ENCODE data around the gene SPATA31C1.

SPATA31C1 gene

GRCh38 chr9:87878989-87879511 lies 38.7 kb upstream of the SPATA31C1 start:
- Histone ChIP-seq H3K27ac (ENCODE audit: low read length) (no peak overlapping the region), H3K36me3 (ENCODE audit: control insufficient read depth, low read depth, low read length) (no peaks in the 10 kb centered on the region), H3K4me3 (ENCODE audit: low read length) (no peak overlapping the region), H3K9ac (ENCODE audit: low read length) (no peak overlapping the region), H3K9me3 (ENCODE audit: control insufficient read depth, low read depth, low read length) (no peaks in the 10 kb centered on the region), H3K27me3 (ENCODE audit: control insufficient read depth, insufficient read depth, low read length) (no peaks in the 10 kb centered on the region), H3K4me1 (ENCODE audit: control insufficient read depth, low read depth, low read length) (peaks cover 5% of the 10 kb centered on the region)

DNA sequence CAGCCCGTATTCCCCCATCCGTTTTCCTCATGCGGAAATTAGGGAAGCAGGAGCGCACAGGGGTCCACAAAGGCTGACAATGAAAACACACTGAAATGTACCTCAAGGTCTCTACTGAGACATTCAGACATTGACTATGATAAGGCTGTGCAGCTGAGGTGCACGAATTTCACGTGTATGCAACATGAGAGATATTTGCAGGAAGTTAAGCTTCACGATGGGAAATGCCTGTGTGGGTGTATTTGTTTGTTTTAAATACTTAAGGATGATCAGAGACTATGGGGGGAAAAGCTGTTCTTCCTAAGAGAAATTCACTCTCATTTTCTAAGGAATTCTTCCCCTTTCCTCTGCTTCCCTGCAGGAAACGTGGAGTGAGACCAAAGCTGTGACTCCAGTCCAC lies 37.6 kb upstream of the SPATA31C1 start:
- no peaks in the 10 kb centered on the region for H3K36me3 ChIP-seq (ENCODE audit: control insufficient read depth, low read depth, low read length)
- no peak overlapping the region for H3K4me3 ChIP-seq (ENCODE audit: low read length)
- H3K9ac ChIP-seq (ENCODE audit: low read length) = no peak overlapping the region
- no peaks in the 10 kb centered on the region for H3K27me3 ChIP-seq (ENCODE audit: control insufficient read depth, insufficient read depth, low read length)
- H3K27ac ChIP-seq (ENCODE audit: low read length) = no peak overlapping the region
- H3K4me1 ChIP-seq (ENCODE audit: control insufficient read depth, low read depth, low read length) = no peaks in the 10 kb centered on the region
- no peaks in the 10 kb centered on the region for H3K9me3 ChIP-seq (ENCODE audit: control insufficient read depth, low read depth, low read length)

GRCh38 chr9:87880683-87881082 lies 37.1 kb upstream of the SPATA31C1 start:
- no peak overlapping the region for H3K27ac ChIP-seq (ENCODE audit: low read length)
- no peaks in the 10 kb centered on the region for H3K4me1 ChIP-seq (ENCODE audit: control insufficient read depth, low read depth, low read length)
- H3K9ac ChIP-seq (ENCODE audit: low read length) = no peak overlapping the region
- no peak overlapping the region for H3K4me3 ChIP-seq (ENCODE audit: low read length)
- H3K9me3 ChIP-seq (ENCODE audit: control insufficient read depth, low read depth, low read length) = no peaks in the 10 kb centered on the region
- no peaks in the 10 kb centered on the region for H3K36me3 ChIP-seq (ENCODE audit: control insufficient read depth, low read depth, low read length)
- H3K27me3 ChIP-seq (ENCODE audit: control insufficient read depth, insufficient read depth, low read length) = no peaks in the 10 kb centered on the region

DNA sequence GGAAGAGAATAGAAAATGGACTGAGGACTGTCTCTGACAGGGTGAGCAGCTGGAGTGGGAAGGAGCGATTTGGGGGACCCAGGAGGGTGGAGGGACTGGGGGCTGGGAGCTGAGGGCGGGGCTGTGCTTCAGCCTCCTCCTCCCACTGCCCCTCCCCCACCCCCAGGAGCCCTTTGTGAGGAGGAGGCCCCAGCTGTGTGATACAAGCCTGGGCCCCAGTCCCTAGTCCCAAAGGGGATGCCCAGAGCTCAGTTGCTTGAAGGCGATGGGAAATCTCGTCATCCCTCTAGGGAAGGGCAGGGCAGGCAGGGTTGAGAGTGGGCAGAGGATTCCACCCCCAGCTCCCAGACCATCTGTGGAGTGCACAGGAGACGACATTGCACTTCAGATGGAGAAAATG lies 35.1 kb upstream of the SPATA31C1 start, which contains the start of gene SPATA31E1:
Gene SPATA31E1, plus strand, starts transcription at position 251 of the 400 bp plus-strand sequence. Its CDS starts 15 bp downstream, at position 266.
- no peak within 1 kb of the TSS for H3K9ac ChIP-seq (ENCODE audit: low read length)
- no peaks in the 10 kb centered on the region for H3K4me1 ChIP-seq (ENCODE audit: control insufficient read depth, low read depth, low read length)
- no peaks in the 10 kb centered on the region for H3K9me3 ChIP-seq (ENCODE audit: control insufficient read depth, low read depth, low read length)
- H3K27ac ChIP-seq (ENCODE audit: low read length) = no peak within 1 kb of the TSS
- H3K36me3 ChIP-seq (ENCODE audit: control insufficient read depth, low read depth, low read length) = no peaks in the 10 kb centered on the region
- no peaks in the 10 kb centered on the region for H3K27me3 ChIP-seq (ENCODE audit: control insufficient read depth, insufficient read depth, low read length)
- H3K4me3 ChIP-seq (ENCODE audit: low read length) = no peak within 1 kb of the TSS

DNA sequence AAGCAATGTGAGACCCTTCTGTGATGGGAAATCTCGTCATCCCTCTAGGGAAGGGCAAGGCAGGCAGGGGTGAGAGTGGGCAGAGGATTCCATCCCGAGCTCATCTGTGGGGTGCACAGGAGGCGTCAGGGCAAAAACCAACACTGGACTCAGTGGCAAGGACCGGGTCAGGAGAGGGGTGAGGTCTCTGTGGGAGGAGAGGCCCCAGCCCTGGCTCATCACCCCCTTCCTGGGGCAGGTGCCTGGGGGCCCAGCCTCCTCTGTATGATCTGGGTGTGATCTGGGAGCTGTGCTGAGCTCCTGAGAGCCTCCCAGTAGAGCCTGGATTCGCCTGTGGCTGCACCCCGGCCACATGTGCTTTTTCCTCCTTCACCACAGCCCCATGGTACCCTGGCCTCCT lies 34.5 kb upstream of the SPATA31C1 start:
- Histone ChIP-seq H3K9ac (ENCODE audit: low read length) (no peak overlapping the region), H3K4me1 (ENCODE audit: control insufficient read depth, low read depth, low read length) (no peaks in the 10 kb centered on the region), H3K27ac (ENCODE audit: low read length) (no peak overlapping the region), H3K36me3 (ENCODE audit: control insufficient read depth, low read depth, low read length) (no peaks in the 10 kb centered on the region), H3K27me3 (ENCODE audit: control insufficient read depth, insufficient read depth, low read length) (no peaks in the 10 kb centered on the region), H3K4me3 (ENCODE audit: low read length) (no peak overlapping the region), H3K9me3 (ENCODE audit: control insufficient read depth, low read depth, low read length) (no peaks in the 10 kb centered on the region)

- no peak overlapping the region for H3K27ac ChIP-seq (ENCODE audit: low read length)
- no peaks in the 10 kb centered on the region for H3K27me3 ChIP-seq (ENCODE audit: control insufficient read depth, insufficient read depth, low read length)
- H3K4me3 ChIP-seq (ENCODE audit: low read length) = no peak overlapping the region
- no peaks in the 10 kb centered on the region for H3K36me3 ChIP-seq (ENCODE audit: control insufficient read depth, low read depth, low read length)
- H3K9ac ChIP-seq (ENCODE audit: low read length) = no peak overlapping the region
- H3K4me1 ChIP-seq (ENCODE audit: control insufficient read depth, low read depth, low read length) = no peaks in the 10 kb centered on the region
- H3K9me3 ChIP-seq (ENCODE audit: control insufficient read depth, low read depth, low read length) = no peaks in the 10 kb centered on the region
These were observed 33.8 kb upstream of the SPATA31C1 start for GRCh38 chr9:87883990-87884389.

DNA sequence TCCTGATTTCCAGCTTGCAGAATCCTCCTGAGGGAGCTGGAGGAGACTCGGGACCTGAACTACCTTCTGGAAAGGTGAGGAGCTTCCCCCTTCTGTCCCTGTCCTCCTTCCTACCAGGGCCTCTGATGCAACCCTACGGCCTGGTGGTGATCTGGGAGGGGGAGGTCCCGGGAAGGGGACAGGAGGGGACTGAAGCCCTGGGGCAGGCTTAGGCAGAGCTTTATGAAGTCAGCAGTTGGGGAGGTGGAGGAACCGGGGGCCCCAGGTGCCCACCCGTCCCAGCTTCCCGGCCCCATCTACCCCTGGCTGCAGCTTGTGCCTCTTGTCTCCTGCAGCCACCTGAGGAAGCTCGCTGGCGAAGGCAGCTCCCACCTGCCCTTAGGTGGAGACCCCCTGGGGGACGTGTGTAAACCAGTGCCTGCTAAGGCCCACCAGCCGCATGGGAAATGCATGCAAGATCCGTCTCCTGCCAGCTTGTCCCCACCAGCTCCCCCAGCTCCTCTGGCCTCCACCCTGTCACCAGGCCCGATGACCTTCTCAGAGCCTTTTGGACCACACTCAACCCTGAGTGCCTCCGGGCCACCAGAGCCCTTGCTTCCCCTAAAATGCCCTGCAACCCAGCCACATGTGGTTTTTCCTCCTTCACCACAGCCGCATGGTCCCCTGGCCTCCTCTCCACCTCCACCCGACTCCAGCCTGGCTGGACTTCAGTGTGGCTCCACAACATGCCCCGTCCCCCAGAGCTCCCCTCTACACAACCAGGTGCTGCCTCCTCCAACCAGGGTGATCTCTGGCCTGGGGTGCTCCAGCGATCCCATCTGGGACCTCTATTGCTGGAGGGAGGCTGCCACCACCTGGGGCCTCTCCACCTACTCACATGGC lies 32.9 kb upstream of the SPATA31C1 start:
- Histone ChIP-seq H3K4me1 (ENCODE audit: control insufficient read depth, low read depth, low read length) (no peaks in the 10 kb centered on the region), H3K4me3 (ENCODE audit: low read length) (no peak overlapping the region), H3K27ac (ENCODE audit: low read length) (no peak overlapping the region), H3K27me3 (ENCODE audit: control insufficient read depth, insufficient read depth, low read length) (no peaks in the 10 kb centered on the region), H3K9me3 (ENCODE audit: control insufficient read depth, low read depth, low read length) (no peaks in the 10 kb centered on the region), H3K36me3 (ENCODE audit: control insufficient read depth, low read depth, low read length) (no peaks in the 10 kb centered on the region), H3K9ac (ENCODE audit: low read length) (no peak overlapping the region)

- no peaks in the 10 kb centered on the region for H3K36me3 ChIP-seq (ENCODE audit: control insufficient read depth, low read depth, low read length)
- no peak overlapping the region for H3K9ac ChIP-seq (ENCODE audit: low read length)
- no peak overlapping the region for H3K4me3 ChIP-seq (ENCODE audit: low read length)
- no peaks in the 10 kb centered on the region for H3K27me3 ChIP-seq (ENCODE audit: control insufficient read depth, insufficient read depth, low read length)
- no peaks in the 10 kb centered on the region for H3K9me3 ChIP-seq (ENCODE audit: control insufficient read depth, low read depth, low read length)
- no peaks in the 10 kb centered on the region for H3K4me1 ChIP-seq (ENCODE audit: control insufficient read depth, low read depth, low read length)
- H3K27ac ChIP-seq (ENCODE audit: low read length) = no peak overlapping the region
These were observed 32.1 kb upstream of the SPATA31C1 start for GRCh38 chr9:87885484-87886189.

- no peaks in the 10 kb centered on the region for H3K4me1 ChIP-seq (ENCODE audit: control insufficient read depth, low read depth, low read length)
- H3K27me3 ChIP-seq (ENCODE audit: control insufficient read depth, insufficient read depth, low read length) = no peaks in the 10 kb centered on the region
- no peaks in the 10 kb centered on the region for H3K9me3 ChIP-seq (ENCODE audit: control insufficient read depth, low read depth, low read length)
These were observed 31.4 kb upstream of the SPATA31C1 start for GRCh38 chr9:87886210-87886932.

DNA sequence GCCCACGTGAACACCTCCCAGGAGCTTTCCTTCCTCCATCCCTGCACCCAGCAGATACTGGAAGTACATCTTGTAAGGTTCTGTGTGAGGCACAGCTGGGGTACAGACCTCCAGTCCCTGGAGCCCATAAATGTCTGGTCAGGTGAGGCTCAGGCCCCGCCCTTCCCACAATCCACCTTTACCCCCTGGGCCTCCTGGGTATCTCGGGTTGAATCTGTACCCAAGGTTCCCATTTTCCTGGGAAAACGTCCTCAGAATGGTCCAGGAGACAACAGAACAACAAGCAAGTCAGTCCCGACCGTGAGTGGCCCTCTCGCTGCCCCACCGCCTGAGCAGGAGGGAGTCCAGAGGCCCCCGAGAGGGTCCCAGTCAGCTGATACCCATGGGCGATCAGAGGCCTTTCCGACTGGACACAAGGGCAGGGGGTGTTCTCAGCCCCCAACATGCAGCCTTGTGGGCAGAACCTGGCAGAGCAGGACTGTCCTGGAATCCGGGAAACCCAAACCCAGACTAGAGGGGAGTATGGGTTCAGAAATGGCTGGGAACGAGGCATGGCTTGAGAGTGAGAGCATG lies 30.7 kb upstream of the SPATA31C1 start:
- Histone ChIP-seq H3K4me3 (ENCODE audit: low read length) (no peak overlapping the region), H3K9ac (ENCODE audit: low read length) (no peak overlapping the region), H3K4me1 (ENCODE audit: control insufficient read depth, low read depth, low read length) (no peaks in the 10 kb centered on the region), H3K36me3 (ENCODE audit: control insufficient read depth, low read depth, low read length) (no peaks in the 10 kb centered on the region), H3K9me3 (ENCODE audit: control insufficient read depth, low read depth, low read length) (no peaks in the 10 kb centered on the region), H3K27ac (ENCODE audit: low read length) (no peak overlapping the region), H3K27me3 (ENCODE audit: control insufficient read depth, insufficient read depth, low read length) (no peaks in the 10 kb centered on the region)

More at GRCh38 chr9:87886210-87886932, 31.4 kb upstream of the SPATA31C1 start:
- Histone ChIP-seq H3K9ac (ENCODE audit: low read length) (no peak overlapping the region), H3K36me3 (ENCODE audit: control insufficient read depth, low read depth, low read length) (no peaks in the 10 kb centered on the region), H3K27ac (ENCODE audit: low read length) (no peak overlapping the region), H3K4me3 (ENCODE audit: low read length) (no peak overlapping the region)

All from iPS-18a (cell line).